Stimulated activated naive CD8-positive, alpha-beta T cell treated with anti-CD3 and anti-CD28 coated beads, Interleukin-15, amount 100 ng/mL, for 72 hours (primary cell): ENCODE results near the gene DGAT2L6.
A peak's percentile ranks its signal among the peaks of the same experiment; 100 is the strongest.

Experiments
- ATAC-seq: fragments of 150-1000 bp; cut with Tn5 transposase; 2 replicates; pipeline ENCODE4 v1.10.0; 2021; ENCODE audit warnings: mild to moderate bottlenecking, moderate library complexity
- DNase-seq, 2 donors: peaks; one replicate each; pipeline ENCODE4 v3.0.0; 2021 to 2022
- H3K27ac Mint-ChIP-seq, 2 donors: one replicate each; pipeline ENCODE4 v1.8.0; 2022; ENCODE audit warnings: mild to moderate bottlenecking in 2 of 2, mixed read lengths in 2 of 2, moderate library complexity in 2 of 2
- H3K27me3 Mint-ChIP-seq: one replicate; pipeline ENCODE4 v1.8.0; 2022; ENCODE audit warnings: mixed read lengths
- H3K4me1 Mint-ChIP-seq: one replicate; pipeline ENCODE4 v1.8.0; 2022; ENCODE audit warnings: mild to moderate bottlenecking, mixed read lengths
- H3K4me3 Mint-ChIP-seq, 2 donors: one replicate each; pipeline ENCODE4 v1.8.0; 2022; ENCODE audit warnings: mild to moderate bottlenecking in 2 of 2, mixed read lengths in 2 of 2, moderate library complexity in 1 of 2
- H3K9me3 Mint-ChIP-seq, 2 donors: one replicate each; pipeline ENCODE4 v1.8.0; 2022; ENCODE audit warnings: mixed read lengths in 2 of 2

Gene DGAT2L6

GRCh38 chrX:70176938-70177533, at the start of gene DGAT2L6:
Gene DGAT2L6 (plus strand): TSS chrX:70177483. CDS start chrX:70177583, 100 bp downstream.
- Mint-ChIP-seq H3K27ac (no peak within 1 kb of the TSS), H3K4me3 (peak within 1 kb of the TSS in 1 of 2 donors; percentile 18)

GRCh38 chrX:70128071-70128470, 49.2 kb upstream of the DGAT2L6 start:
- H3K9me3 Mint-ChIP-seq = no peaks in the 10 kb centered on the region
- H3K27me3 Mint-ChIP-seq = no peaks in the 10 kb centered on the region
- H3K4me3 Mint-ChIP-seq = no peak overlapping the region
- ATAC-seq (no peak), DNase-seq (no peak)
- peaks cover 16% of the 10 kb centered on the region for H3K4me1 Mint-ChIP-seq
- no peak overlapping the region for H3K27ac Mint-ChIP-seq

More at GRCh38 chrX:70176938-70177533, at the start of gene DGAT2L6:
- Mint-ChIP-seq H3K4me1 (peaks cover 21% of the 10 kb centered on the region), H3K9me3 (no peaks in the 10 kb centered on the region), H3K27me3 (no peaks in the 10 kb centered on the region)
- DNase-seq (no peak), ATAC-seq (no peak)

GRCh38 chrX:70129816-70130215, 47.5 kb upstream of the DGAT2L6 start:
- H3K9me3 Mint-ChIP-seq = no peaks in the 10 kb centered on the region
- H3K27me3 Mint-ChIP-seq = no peaks in the 10 kb centered on the region
- H3K4me1 Mint-ChIP-seq = peaks cover 16% of the 10 kb centered on the region
- DNase-seq (no peak), ATAC-seq (no peak)
- no peak overlapping the region for H3K4me3 Mint-ChIP-seq
- peak overlapping the region in 1 of 2 donors; percentile 68 for H3K27ac Mint-ChIP-seq

DNA sequence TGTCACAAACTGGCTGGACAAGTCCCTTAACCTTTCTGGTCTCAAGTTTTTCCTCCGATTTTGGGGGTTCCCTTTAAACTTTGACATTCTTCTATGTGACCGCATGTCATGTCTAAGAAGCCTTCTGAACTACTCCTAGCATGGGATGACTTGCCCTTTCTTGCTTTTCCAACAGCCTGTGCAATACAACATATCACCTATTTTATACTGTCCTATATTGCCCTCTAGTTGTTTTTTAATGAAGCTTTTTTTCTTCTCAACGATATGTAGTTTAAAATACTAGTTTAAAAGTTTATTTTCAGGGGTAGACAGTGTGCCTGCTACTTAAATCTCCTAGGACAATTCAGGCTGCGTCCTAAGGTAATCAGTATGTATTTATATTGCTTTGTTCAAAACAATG, 45.1 kb upstream of the DGAT2L6 start:
- DNase-seq (no peak), ATAC-seq (no peak)
- Mint-ChIP-seq H3K27me3 (no peaks in the 10 kb centered on the region), H3K27ac (peak overlapping the region in 1 of 2 donors; percentile 12), H3K9me3 (no peaks in the 10 kb centered on the region), H3K4me3 (peak overlapping the region; percentile 26 to 29), H3K4me1 (peaks cover 32% of the 10 kb centered on the region)

DNA sequence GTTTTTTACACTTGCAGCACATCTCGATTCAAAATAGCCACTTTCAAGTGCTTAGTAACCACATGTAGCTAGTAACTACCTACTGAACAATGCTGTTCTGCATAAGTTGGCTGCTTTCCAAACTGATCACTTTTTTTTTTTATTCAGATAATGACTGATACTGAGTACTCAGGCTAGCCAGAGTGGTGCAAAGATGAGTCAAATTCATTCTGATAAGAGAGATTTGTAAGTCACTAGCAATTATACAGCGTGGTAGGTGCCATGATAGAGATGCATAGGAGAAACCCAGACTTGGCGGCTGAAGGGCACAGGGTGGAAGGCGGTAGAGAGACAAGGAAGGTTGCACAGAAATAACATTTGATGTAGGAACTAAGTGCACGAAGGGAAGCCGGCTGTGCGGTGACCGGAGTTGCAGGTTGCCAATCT, 44.4 kb upstream of the DGAT2L6 start:
- ATAC-seq = peak; percentile 86
- H3K4me1 Mint-ChIP-seq = peaks cover 34% of the 10 kb centered on the region

GRCh38 chrX:70133303-70134115, 43.8 kb upstream of the DGAT2L6 start, which contains the start of gene IGBP1:
Gene IGBP1 (plus strand): TSS chrX:70133447. CDS start chrX:70133948, 501 bp downstream.
- ATAC-seq (peak; percentile 87), DNase-seq (peak; percentile 71 to 81)
- Mint-ChIP-seq H3K4me3 (peak within 1 kb of the TSS; percentile 99), H3K4me1 (peaks cover 30% of the 10 kb centered on the region), H3K27ac (peak within 1 kb of the TSS; percentile 98 to 100), H3K9me3 (no peaks in the 10 kb centered on the region), H3K27me3 (no peaks in the 10 kb centered on the region)

More for the DNA sequence above, 44.4 kb upstream of the DGAT2L6 start:
- H3K27me3 Mint-ChIP-seq = no peaks in the 10 kb centered on the region
- no peak for DNase-seq
- peak overlapping the region; percentile 90 to 100 for H3K27ac Mint-ChIP-seq
- peak overlapping the region; percentile 99 for H3K4me3 Mint-ChIP-seq
- H3K9me3 Mint-ChIP-seq = no peaks in the 10 kb centered on the region

- ATAC-seq (no peak), DNase-seq (no peak)
- H3K27ac Mint-ChIP-seq = peak overlapping the region; percentile 98 to 100
Measured at GRCh38 chrX:70134116-70134477, 43.2 kb upstream of the DGAT2L6 start.

DNA sequence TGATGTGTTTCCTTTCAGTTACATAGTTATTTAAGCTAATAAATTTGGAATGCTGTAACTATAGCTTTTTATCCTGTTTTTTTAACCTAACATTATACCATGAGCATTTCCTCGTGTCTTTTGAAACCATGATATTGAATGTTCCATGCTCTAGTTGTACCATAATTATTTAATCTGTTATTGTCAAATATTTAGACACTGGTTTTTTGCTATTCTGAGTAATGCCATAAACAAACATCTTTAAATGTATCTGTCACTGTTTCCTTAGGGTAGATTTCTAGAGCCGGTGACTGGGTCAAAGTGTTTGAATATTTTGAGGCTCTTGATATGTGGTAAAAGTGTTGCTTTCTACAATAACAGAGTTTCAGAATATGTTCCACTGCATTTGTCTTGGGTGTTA, 38.7 kb upstream of the DGAT2L6 start:
- DNase-seq = no peak
- no peaks in the 10 kb centered on the region for H3K9me3 Mint-ChIP-seq
- no peaks in the 10 kb centered on the region for H3K27me3 Mint-ChIP-seq
- no peak overlapping the region for H3K4me3 Mint-ChIP-seq
- H3K4me1 Mint-ChIP-seq = peaks cover 24% of the 10 kb centered on the region
- no peak for ATAC-seq
- no peak overlapping the region for H3K27ac Mint-ChIP-seq

More at GRCh38 chrX:70134116-70134477, 43.2 kb upstream of the DGAT2L6 start:
- Mint-ChIP-seq H3K4me1 (peaks cover 24% of the 10 kb centered on the region), H3K9me3 (no peaks in the 10 kb centered on the region), H3K4me3 (peak overlapping the region; percentile 99), H3K27me3 (no peaks in the 10 kb centered on the region)

GRCh38 chrX:70139736-70140135, 37.5 kb upstream of the DGAT2L6 start:
- H3K9me3 Mint-ChIP-seq = no peaks in the 10 kb centered on the region
- ATAC-seq (no peak), DNase-seq (no peak)
- peak overlapping the region in 1 of 2 donors; percentile 49 for H3K27ac Mint-ChIP-seq
- no peak overlapping the region for H3K4me3 Mint-ChIP-seq
- no peaks in the 10 kb centered on the region for H3K27me3 Mint-ChIP-seq
- H3K4me1 Mint-ChIP-seq = peaks cover 24% of the 10 kb centered on the region

DNA sequence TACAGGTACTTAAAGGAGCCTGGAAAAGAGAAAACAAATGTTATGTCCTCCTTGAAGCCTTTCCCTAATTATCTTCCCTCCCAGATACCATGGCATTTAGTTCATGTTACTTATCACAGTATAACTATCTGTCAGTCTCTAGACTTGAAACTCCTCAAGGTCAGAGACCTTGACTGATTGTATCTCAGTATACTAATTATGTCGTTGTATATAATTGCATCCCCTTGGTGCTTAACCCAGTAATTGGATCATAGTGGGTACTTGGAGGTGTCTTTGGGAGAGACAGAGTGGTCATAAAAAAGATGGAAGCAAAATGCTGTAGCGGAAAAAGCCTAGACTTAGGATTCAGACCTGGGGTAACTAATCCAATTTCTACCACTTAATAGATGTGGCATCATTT, 35.9 kb upstream of the DGAT2L6 start:
- no peak for ATAC-seq
- Mint-ChIP-seq H3K27ac (no peak overlapping the region), H3K9me3 (no peaks in the 10 kb centered on the region), H3K27me3 (no peaks in the 10 kb centered on the region), H3K4me1 (peaks cover 14% of the 10 kb centered on the region), H3K4me3 (no peak overlapping the region)
- no peak for DNase-seq

- H3K4me3 Mint-ChIP-seq = no peak overlapping the region
- DNase-seq (peak in 1 of 2 donors; percentile 32), ATAC-seq (peak; percentile 95)
- no peaks in the 10 kb centered on the region for H3K27me3 Mint-ChIP-seq
- peak overlapping the region in 1 of 2 donors; percentile 31 for H3K27ac Mint-ChIP-seq
- no peaks in the 10 kb centered on the region for H3K9me3 Mint-ChIP-seq
- peaks cover 9% of the 10 kb centered on the region for H3K4me1 Mint-ChIP-seq
Measured at GRCh38 chrX:70166601-70167590, 10.4 kb upstream of the DGAT2L6 start.

- DNase-seq = no peak
- no peak overlapping the region for H3K27ac Mint-ChIP-seq
Measured at GRCh38 chrX:70168238-70169188, 8.8 kb upstream of the DGAT2L6 start.

DNA sequence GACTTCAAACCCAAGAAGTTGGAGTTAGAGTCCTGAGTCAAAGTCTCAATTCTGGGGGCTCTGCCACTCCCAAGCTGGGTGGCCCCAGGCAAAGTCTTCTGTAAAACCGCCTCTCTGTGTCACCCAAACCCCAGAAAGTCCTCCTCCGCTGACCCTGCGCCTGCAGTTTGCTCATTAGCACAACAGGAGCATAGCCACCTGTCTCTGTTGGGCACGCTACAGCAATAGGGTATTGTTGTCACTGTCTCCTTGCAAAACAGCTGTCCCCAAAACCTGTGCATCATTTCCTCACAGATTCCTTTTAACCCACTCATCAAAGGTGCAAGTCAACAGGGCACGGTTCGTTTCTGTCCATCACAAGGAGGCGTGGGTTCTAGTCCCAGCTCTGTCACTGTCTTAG, 8.0 kb upstream of the DGAT2L6 start:
- Mint-ChIP-seq H3K27me3 (no peaks in the 10 kb centered on the region), H3K4me1 (peaks cover 13% of the 10 kb centered on the region), H3K27ac (no peak overlapping the region), H3K4me3 (no peak overlapping the region), H3K9me3 (no peaks in the 10 kb centered on the region)
- DNase-seq (no peak), ATAC-seq (no peak)

More at GRCh38 chrX:70168238-70169188, 8.8 kb upstream of the DGAT2L6 start:
- H3K9me3 Mint-ChIP-seq = no peaks in the 10 kb centered on the region
- H3K4me1 Mint-ChIP-seq = peaks cover 9% of the 10 kb centered on the region
- H3K4me3 Mint-ChIP-seq = no peak overlapping the region
- ATAC-seq = no peak
- H3K27me3 Mint-ChIP-seq = no peaks in the 10 kb centered on the region

DNA sequence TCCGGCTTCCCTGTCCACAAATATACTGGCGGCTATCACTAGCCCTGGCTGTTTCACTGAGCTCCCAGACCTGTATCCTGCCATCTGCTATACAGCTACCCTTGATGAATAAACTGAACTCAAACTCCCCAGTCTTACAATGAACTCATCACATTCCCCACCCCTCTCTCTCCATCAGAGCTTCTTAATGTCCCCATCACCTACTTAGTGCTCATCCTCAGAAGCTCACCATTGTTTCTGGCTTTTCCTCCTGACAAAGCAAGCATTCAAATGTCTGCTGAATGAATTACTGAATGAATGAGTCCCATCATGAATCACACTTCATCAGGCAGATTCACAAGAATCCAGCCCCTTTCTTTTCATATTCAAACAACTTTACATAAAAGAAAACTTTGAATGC, 5.7 kb upstream of the DGAT2L6 start:
- Mint-ChIP-seq H3K4me3 (no peak overlapping the region), H3K27ac (no peak overlapping the region), H3K9me3 (no peaks in the 10 kb centered on the region), H3K4me1 (peaks cover 23% of the 10 kb centered on the region), H3K27me3 (no peaks in the 10 kb centered on the region)
- ATAC-seq (no peak), DNase-seq (no peak)
